HepG2 (cell line): Measurements from ENCODE around the gene ITSN2. TPM values are rescaled to one million over a fixed set of nuclear protein-coding genes. Genes with fewer than 3 reads are reported as not detected.

Experiments
- KDM5B ChIP-seq: sonication (generic); formaldehyde crosslinking; IDR thresholded peaks from 2 replicates; pipeline ENCODE4 v1.4.0; 2020; ENCODE audit warnings: missing genetic modification reagents, mild to moderate bottlenecking, borderline replicate concordance
- MAZ ChIP-seq, 2 experiments: sonication (generic) in 1 of 2; formaldehyde crosslinking in 1 of 2; IDR thresholded peaks; 2 replicates each; pipeline versions ENCODE4 v1.5.0 to v1.6.1; 2012 to 2020; ENCODE audit warnings: low read depth in 2 of 2, mild to moderate bottlenecking in 2 of 2, borderline replicate concordance in 1 of 2, improper control_type of control experiment in 1 of 2, low read length in 1 of 2, missing genetic modification reagents in 1 of 2, moderate library complexity in 1 of 2
- NCOA1 ChIP-seq: sonication (generic); formaldehyde crosslinking; IDR thresholded peaks from 2 replicates; pipeline ENCODE4 v1.9.0; 2021; ENCODE audit warnings: missing genetic modification reagents
- NR2F1 ChIP-seq, 2 experiments: fragments of 450-650 bp in 1 of 2; formaldehyde crosslinking in 1 of 2; IDR thresholded peaks; 2 replicates each; pipeline versions ENCODE4 v1.5.0 to v1.6.1; 2016 to 2020; ENCODE audit warnings: mild to moderate bottlenecking in 1 of 2, missing compliant biosample characterization in 1 of 2, missing genetic modification reagents in 1 of 2, moderate library complexity in 1 of 2
- PHF21A ChIP-seq: sonication (generic); formaldehyde crosslinking; IDR thresholded peaks from 2 replicates; pipeline ENCODE4 v1.5.0; 2020; ENCODE audit warnings: mild to moderate bottlenecking, missing genetic modification reagents
- RFX3 ChIP-seq: IDR thresholded peaks from 2 replicates; pipeline ENCODE4 v1.6.1; 2016; ENCODE audit warnings: missing biosample characterization, missing genetic modification reagents
- SYNCRIP ChIP-seq: fragments of 200-400 bp; formaldehyde crosslinking; IDR thresholded peaks from 2 replicates; pipeline ENCODE4 v1.6.1; 2018; ENCODE audit warnings: mild to moderate bottlenecking, low read depth, low read length; ENCODE audit not compliant: insufficient read depth
- THAP11 ChIP-seq: IDR thresholded peaks from 2 replicates; pipeline ENCODE4 v1.6.1; 2016; ENCODE audit warnings: missing biosample characterization, missing genetic modification reagents
- ZBTB1 ChIP-seq: sonication (generic); formaldehyde crosslinking; IDR thresholded peaks from 2 replicates; pipeline ENCODE4 v1.4.0; 2020; ENCODE audit warnings: missing genetic modification reagents, borderline replicate concordance
- ZBTB38 ChIP-seq: sonication (generic); formaldehyde crosslinking; IDR thresholded peaks from 2 replicates; pipeline ENCODE4 v1.5.1; 2020; ENCODE audit warnings: mild to moderate bottlenecking, missing genetic modification reagents
- ZKSCAN1 ChIP-seq: fragments of 150-350 bp; IDR thresholded peaks from 2 replicates; pipeline ENCODE4 v1.6.1; 2014; ENCODE audit warnings: low read length
- ZNF121 ChIP-seq: sonication (generic); formaldehyde crosslinking; IDR thresholded peaks from 2 replicates; pipeline ENCODE4 v1.5.0; 2020; ENCODE audit warnings: mild to moderate bottlenecking, missing genetic modification reagents
- ZNF124 ChIP-seq: sonication (generic); formaldehyde crosslinking; IDR thresholded peaks from 2 replicates; pipeline ENCODE4 v1.4.0; 2020; ENCODE audit warnings: missing genetic modification reagents
- ZNF407 ChIP-seq: sonication (generic); formaldehyde crosslinking; IDR thresholded peaks from one replicate; pipeline ENCODE4 v1.5.1; 2020; ENCODE audit warnings: mild to moderate bottlenecking, missing genetic modification reagents; ENCODE audit errors: not compliant biosample characterization
- ZNF430 ChIP-seq: sonication (generic); formaldehyde crosslinking; IDR thresholded peaks from 2 replicates; pipeline ENCODE4 v1.9.0; 2021; ENCODE audit warnings: mild to moderate bottlenecking, missing genetic modification reagents
- ZNF552 ChIP-seq: sonication (generic); formaldehyde crosslinking; IDR thresholded peaks from 2 replicates; pipeline ENCODE4 v1.9.0; 2022; ENCODE audit warnings: missing genetic modification reagents, mild to moderate bottlenecking, borderline replicate concordance
- ZNF768 ChIP-seq: sonication (generic); formaldehyde crosslinking; IDR thresholded peaks from 2 replicates; pipeline ENCODE4 v1.4.0; 2020; ENCODE audit warnings: missing genetic modification reagents
- polyA plus RNA-seq, 8 experiments: library from polyadenylated mRNA; depleted of rRNA in 3 of 8; stranded (reverse) in 7 of 8; unstranded in 1 of 8; fragments of >200 nt; fragmentation: Illumina TruSeq in 4 of 8; extraction: Trizol in 4 of 8; gene quantifications; 2 replicates each; pipeline versions ENCODE4 v1.2.1 to v1.2.3, GENCODE V29; 2011 to 2016; ENCODE audit warnings: low read depth in 4 of 8, missing spikeins in 1 of 8, mixed read lengths in 1 of 8; ENCODE audit not compliant: insufficient read depth in 1 of 8
- total RNA-seq, 5 experiments: library from RNA; depleted of rRNA; stranded (reverse); fragments of >200 nt; fragmentation: Illumina TruSeq; extraction: Trizol; gene quantifications; 2 replicates each; pipeline ENCODE4 v1.2.3, GENCODE V29; 2016; ENCODE audit warnings: low read depth in 1 of 5
- TF ChIP-seq, protein P1 (sequence below): fragments of 450-650 bp; IDR thresholded peaks from 2 replicates; pipeline ENCODE4 v1.6.1; 2017
- TF ChIP-seq, protein P2 (sequence below): sonication (generic); formaldehyde crosslinking; IDR thresholded peaks from 2 replicates; pipeline ENCODE4 v1.5.0; 2020; ENCODE audit warnings: missing genetic modification reagents

Gene ITSN2
- total and polyA plus RNA-seq, 2 of the 13 experiments (the other 11 are each of a cell fraction or from before 2014, with no cell fraction given), result 26.0 to 26.6 TPM

- TF ChIP-seq MAZ (IDR thresholded peaks at IDR 0.05; ENCODE audit: borderline replicate concordance, low read depth, low read length) (peak; percentile 79; the same call in 1 of the 2 replicates), MAZ (CRISPR knock-in tag; IDR thresholded peaks at IDR 0.05; ENCODE audit: low read depth) (peak; percentile 60; the same call in 1 of the 2 replicates), ZNF121 (CRISPR knock-in tag) (no peak), ZBTB38 (CRISPR knock-in tag) (peak; percentile 35; the same call in 1 of the 2 replicates), ZNF768 (CRISPR knock-in tag) (peak; percentile 28; the same call in 1 of the 2 replicates), NR2F1 (CRISPR knock-in tag; IDR thresholded peaks at IDR 0.05) (no peak), ZNF124 (CRISPR knock-in tag) (no peak), ZNF430 (no peak), THAP11 (0 out of 2 replicates have a peak, but pooled peaks have one; percentile 30), ZNF407 (CRISPR knock-in tag) (no peak), SYNCRIP (no peak), ZBTB1 (CRISPR knock-in tag) (no peak), ZNF552 (CRISPR knock-in tag) (no peak), ZKSCAN1 (no peak), RFX3 (no peak), KDM5B (CRISPR knock-in tag) (0 out of 2 replicates have a peak, but pooled peaks have one; percentile 31), NCOA1 (CRISPR knock-in tag) (no peak), PHF21A (CRISPR knock-in tag) (0 out of 2 replicates have a peak, but pooled peaks have one; percentile 31)
- TF ChIP-seq, protein P1, sequence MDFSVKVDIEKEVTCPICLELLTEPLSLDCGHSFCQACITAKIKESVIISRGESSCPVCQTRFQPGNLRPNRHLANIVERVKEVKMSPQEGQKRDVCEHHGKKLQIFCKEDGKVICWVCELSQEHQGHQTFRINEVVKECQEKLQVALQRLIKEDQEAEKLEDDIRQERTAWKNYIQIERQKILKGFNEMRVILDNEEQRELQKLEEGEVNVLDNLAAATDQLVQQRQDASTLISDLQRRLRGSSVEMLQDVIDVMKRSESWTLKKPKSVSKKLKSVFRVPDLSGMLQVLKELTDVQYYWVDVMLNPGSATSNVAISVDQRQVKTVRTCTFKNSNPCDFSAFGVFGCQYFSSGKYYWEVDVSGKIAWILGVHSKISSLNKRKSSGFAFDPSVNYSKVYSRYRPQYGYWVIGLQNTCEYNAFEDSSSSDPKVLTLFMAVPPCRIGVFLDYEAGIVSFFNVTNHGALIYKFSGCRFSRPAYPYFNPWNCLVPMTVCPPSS, result no peak
- TF ChIP-seq, protein P2, sequence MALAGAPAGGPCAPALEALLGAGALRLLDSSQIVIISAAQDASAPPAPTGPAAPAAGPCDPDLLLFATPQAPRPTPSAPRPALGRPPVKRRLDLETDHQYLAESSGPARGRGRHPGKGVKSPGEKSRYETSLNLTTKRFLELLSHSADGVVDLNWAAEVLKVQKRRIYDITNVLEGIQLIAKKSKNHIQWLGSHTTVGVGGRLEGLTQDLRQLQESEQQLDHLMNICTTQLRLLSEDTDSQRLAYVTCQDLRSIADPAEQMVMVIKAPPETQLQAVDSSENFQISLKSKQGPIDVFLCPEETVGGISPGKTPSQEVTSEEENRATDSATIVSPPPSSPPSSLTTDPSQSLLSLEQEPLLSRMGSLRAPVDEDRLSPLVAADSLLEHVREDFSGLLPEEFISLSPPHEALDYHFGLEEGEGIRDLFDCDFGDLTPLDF (CRISPR knock-in tag), result no peak
These were observed 195.8 kb downstream of the ITSN2 start (continued) for GRCh38 chr2:24164416-24164973.
